Parathyroid adenoma (tissue), 2 donors: Measurements from ENCODE around the gene NPAS3.

Source experiments
- H2AFZ ChIP-seq: fragments of 300-600 bp; sonication (generic); one replicate; pipeline ENCODE4 v1.7.0; 2017; ENCODE audit warnings: antibody characterized with exemption, mild to moderate bottlenecking
- H3K27ac ChIP-seq: fragments of 300-600 bp; sonication (generic); one replicate; pipeline ENCODE4 v1.7.0; 2017
- H3K27me3 ChIP-seq: fragments of 300-600 bp; sonication (generic); one replicate; pipeline ENCODE4 v1.7.0; 2017; ENCODE audit warnings: low read length; ENCODE audit not compliant: control insufficient read depth, insufficient read depth
- H3K36me3 ChIP-seq: fragments of 300-600 bp; sonication (generic); one replicate; pipeline ENCODE4 v1.7.0; 2017; ENCODE audit warnings: low read length; ENCODE audit not compliant: control insufficient read depth, insufficient read depth
- H3K4me1 ChIP-seq: fragments of 300-600 bp; sonication (generic); one replicate; pipeline ENCODE4 v1.7.0; 2017; ENCODE audit warnings: control low read depth
- H3K4me2 ChIP-seq: fragments of 300-600 bp; sonication (generic); one replicate; pipeline ENCODE4 v1.7.0; 2017; ENCODE audit warnings: low read length
- H3K4me3 ChIP-seq: fragments of 300-600 bp; sonication (generic); one replicate; pipeline ENCODE4 v1.7.0; 2017; ENCODE audit warnings: low read depth, low read length
- H3K79me2 ChIP-seq: fragments of 300-600 bp; sonication (generic); one replicate; pipeline ENCODE4 v1.7.0; 2017; ENCODE audit warnings: control low read depth
- H3K9ac ChIP-seq: fragments of 300-600 bp; sonication (generic); one replicate; pipeline ENCODE4 v1.7.0; 2017; ENCODE audit warnings: mild to moderate bottlenecking
- H3K9me3 ChIP-seq: fragments of 300-600 bp; sonication (generic); one replicate; pipeline ENCODE4 v1.7.0; 2017; ENCODE audit warnings: low read length; ENCODE audit not compliant: control insufficient read depth
- CTCF ChIP-seq: fragments of 300-600 bp; sonication (generic); IDR thresholded peaks from one replicate; pipeline ENCODE4 v1.7.0; 2017; ENCODE audit warnings: antibody characterized with exemption, mild to moderate bottlenecking
- donor health status: primary hyperparathyroidism.

Gene NPAS3

GRCh38 chr14:33290641-33291040 lies 352.0 kb downstream of the NPAS3 start:
- Histone ChIP-seq H3K27me3 (no peaks in the 10 kb centered on the region), H3K9me3 (no peaks in the 10 kb centered on the region), H3K4me1 (no peaks in the 10 kb centered on the region), H3K4me2 (no peak overlapping the region), H3K27ac (no peak overlapping the region), H3K4me3 (no peak overlapping the region), H2AFZ (no peak overlapping the region), H3K79me2 (no peaks in the 10 kb centered on the region), H3K36me3 (no peaks in the 10 kb centered on the region), H3K9ac (no peak overlapping the region)
- TF ChIP-seq CTCF = no peak

- no peak for TF ChIP-seq CTCF
- Histone ChIP-seq H3K36me3 (no peaks in the 10 kb centered on the region), H3K9me3 (no peaks in the 10 kb centered on the region), H3K4me3 (no peak overlapping the region), H3K27me3 (no peaks in the 10 kb centered on the region), H2AFZ (no peak overlapping the region), H3K9ac (no peak overlapping the region), H3K4me2 (no peak overlapping the region), H3K27ac (no peak overlapping the region), H3K79me2 (no peaks in the 10 kb centered on the region), H3K4me1 (no peaks in the 10 kb centered on the region)
Observed at GRCh38 chr14:33291529-33292104, 352.9 kb downstream of the NPAS3 start.

- H3K9me3 ChIP-seq = no peaks in the 10 kb centered on the region
- H3K4me3 ChIP-seq = no peak overlapping the region
- no peak overlapping the region for H2AFZ ChIP-seq
- no peaks in the 10 kb centered on the region for H3K4me1 ChIP-seq
- no peaks in the 10 kb centered on the region for H3K36me3 ChIP-seq
- no peak overlapping the region for H3K9ac ChIP-seq
- H3K27me3 ChIP-seq = no peaks in the 10 kb centered on the region
- TF ChIP-seq CTCF = no peak
- no peaks in the 10 kb centered on the region for H3K79me2 ChIP-seq
- H3K27ac ChIP-seq = no peak overlapping the region
- H3K4me2 ChIP-seq = no peak overlapping the region
Observed at GRCh38 chr14:33294419-33294818, 355.7 kb downstream of the NPAS3 start.

- Histone ChIP-seq H3K79me2 (no peaks in the 10 kb centered on the region), H3K4me3 (no peak overlapping the region), H3K4me2 (no peak overlapping the region), H3K9ac (no peak overlapping the region), H3K4me1 (no peaks in the 10 kb centered on the region), H3K36me3 (no peaks in the 10 kb centered on the region), H2AFZ (no peak overlapping the region), H3K27ac (no peak overlapping the region), H3K9me3 (no peaks in the 10 kb centered on the region), H3K27me3 (no peaks in the 10 kb centered on the region)
- no peak for TF ChIP-seq CTCF
Observed at GRCh38 chr14:33297565-33297964, 358.9 kb downstream of the NPAS3 start.

GRCh38 chr14:33307691-33308251 lies 369.1 kb downstream of the NPAS3 start:
- Histone ChIP-seq H3K27me3 (no peaks in the 10 kb centered on the region), H3K4me3 (no peak overlapping the region), H3K9me3 (no peaks in the 10 kb centered on the region), H3K36me3 (no peaks in the 10 kb centered on the region), H3K79me2 (no peaks in the 10 kb centered on the region), H3K4me2 (no peak overlapping the region), H3K4me1 (no peaks in the 10 kb centered on the region), H2AFZ (no peak overlapping the region), H3K27ac (no peak overlapping the region), H3K9ac (no peak overlapping the region)
- no peak for TF ChIP-seq CTCF
